Erythroblast (primary cell): ENCODE results near the gene STK38.

Experiments
- GATA1 ChIP-seq: IDR thresholded peaks from 2 replicates; pipeline ENCODE4 v1.6.1; 2011; ENCODE audit warnings: low read depth, mild to moderate bottlenecking, control low read depth, low read length, moderate library complexity
- POLR2A ChIP-seq: IDR thresholded peaks from 2 replicates; pipeline ENCODE4 v1.6.1; 2011; ENCODE audit warnings: mild to moderate bottlenecking, low read length

- no peak for TF ChIP-seq POLR2A
- no peak for TF ChIP-seq GATA1
Measured at GRCh38 chr6:36590237-36590636, 43.0 kb upstream of the STK38 start.
